GM12801 (cell line): ENCODE results near the gene E2F4.

Source experiments
- CTCF ChIP-seq: IDR thresholded peaks from one replicate; pipeline ENCODE4 v1.5.1; 2011; ENCODE audit warnings: control low read depth; ENCODE audit not compliant: insufficient read length; ENCODE audit errors: extremely low read depth

Gene E2F4

GRCh38 chr16:67186550-67186950, 5.4 kb upstream of the E2F4 start:
- no peak for TF ChIP-seq CTCF

GRCh38 chr16:67187175-67187890, 4.6 kb upstream of the E2F4 start:
- TF ChIP-seq CTCF: no peak

GRCh38 chr16:67188323-67188722, 3.6 kb upstream of the E2F4 start:
- no peak for TF ChIP-seq CTCF

- no peak for TF ChIP-seq CTCF
Measured at GRCh38 chr16:67188798-67189197, 3.2 kb upstream of the E2F4 start.

GRCh38 chr16:67190041-67190440, 1.9 kb upstream of the E2F4 start, which contains the start of gene EXOC3L1:
Gene EXOC3L1, minus strand, starts transcription at chr16:67190136. Its CDS starts 460 bp downstream, at chr16:67189676.
- TF ChIP-seq CTCF: no peak

- TF ChIP-seq CTCF: no peak
Measured at GRCh38 chr16:67190448-67191399, 1.2 kb upstream of the E2F4 start.

- no peak for TF ChIP-seq CTCF
Measured at GRCh38 chr16:67191411-67191994, 452 bp upstream of the E2F4 start.
